Measurements from ENCODE around the gene CAMTA1. TPM values are rescaled to one million over a fixed set of nuclear protein-coding genes. Genes with fewer than 3 reads are reported as not detected.

The CAMTA1 gene
- total RNA-seq, 1 donor from 2014 or later = 72.4 TPM

DNA sequence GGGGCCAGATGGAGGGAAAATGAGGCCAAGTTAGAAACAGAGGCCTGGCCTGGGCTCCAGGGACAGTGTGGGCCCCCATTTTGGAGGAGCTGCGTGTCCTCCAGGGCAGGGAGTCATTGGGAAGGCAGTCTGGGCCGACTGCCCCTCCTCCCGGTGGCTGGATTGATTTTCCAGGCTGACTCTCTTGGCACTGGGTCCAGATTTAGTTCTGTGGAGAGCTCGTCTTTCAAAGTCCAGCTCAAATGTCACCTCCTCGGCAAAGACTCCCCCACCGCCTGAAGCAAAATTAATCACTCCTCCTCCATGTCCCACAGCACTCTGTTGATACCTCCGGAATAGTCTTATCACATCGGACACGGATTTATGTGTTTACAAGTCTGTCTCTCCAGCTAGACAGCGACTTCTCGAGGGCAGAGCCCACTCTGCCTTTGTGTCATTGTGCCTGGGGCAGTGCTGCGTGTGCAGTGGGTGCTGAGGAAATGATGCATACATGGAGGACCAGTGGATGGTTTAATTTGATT lies 175.1 kb downstream of the CAMTA1 start:
- intact Hi-C loops (cut with DNase I) = no loop called here
- ATAC-seq (no peak), DNase-seq (ENCODE audit: low spot score) (no peak)

DNA sequence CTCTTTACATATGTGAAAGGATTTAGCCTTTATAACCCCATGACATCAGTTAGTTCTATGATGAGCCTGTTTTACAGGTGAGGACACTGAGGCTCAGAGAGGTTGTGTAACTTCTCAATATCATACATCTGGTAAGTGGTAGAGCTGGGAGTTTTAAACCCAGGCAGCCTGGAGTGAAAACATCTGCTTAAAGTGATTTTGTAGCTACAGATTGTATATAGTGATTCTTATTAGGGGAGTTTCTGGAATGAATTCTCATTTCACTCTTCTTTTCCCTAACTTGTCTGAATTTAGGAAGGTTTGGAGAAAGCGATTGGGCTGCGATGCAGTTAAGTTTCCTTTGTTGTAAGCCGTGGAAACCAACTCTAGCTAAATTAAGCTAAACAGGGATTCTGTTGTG lies 175.6 kb downstream of the CAMTA1 start:
- DNase-seq (ENCODE audit: low spot score) (no peak), ATAC-seq (no peak)
- intact Hi-C loops (cut with DNase I) = no loop called here

DNA sequence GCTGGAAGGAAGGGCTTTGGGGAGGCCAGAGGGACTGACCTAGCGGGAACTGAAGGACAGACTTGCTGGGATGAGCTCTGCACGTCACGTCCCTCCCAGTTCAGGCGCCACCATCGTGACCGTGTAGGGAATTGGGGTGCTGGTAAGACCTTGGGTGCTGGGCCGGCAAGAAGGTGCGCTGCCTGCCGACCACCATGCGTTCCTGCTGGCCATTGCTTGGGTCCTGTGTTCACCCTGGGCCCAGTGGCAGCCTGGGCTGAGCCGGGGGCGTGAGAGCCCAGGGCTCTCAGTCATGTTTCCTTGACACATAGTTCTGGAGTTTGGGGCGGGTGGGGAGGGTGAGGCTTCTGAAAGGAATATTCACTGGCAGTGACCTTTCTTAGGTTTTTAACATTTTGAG lies 176.0 kb downstream of the CAMTA1 start:
- ATAC-seq (no peak), DNase-seq (ENCODE audit: low spot score) (no peak)
- intact Hi-C loops (cut with DNase I) = no loop called here

DNA sequence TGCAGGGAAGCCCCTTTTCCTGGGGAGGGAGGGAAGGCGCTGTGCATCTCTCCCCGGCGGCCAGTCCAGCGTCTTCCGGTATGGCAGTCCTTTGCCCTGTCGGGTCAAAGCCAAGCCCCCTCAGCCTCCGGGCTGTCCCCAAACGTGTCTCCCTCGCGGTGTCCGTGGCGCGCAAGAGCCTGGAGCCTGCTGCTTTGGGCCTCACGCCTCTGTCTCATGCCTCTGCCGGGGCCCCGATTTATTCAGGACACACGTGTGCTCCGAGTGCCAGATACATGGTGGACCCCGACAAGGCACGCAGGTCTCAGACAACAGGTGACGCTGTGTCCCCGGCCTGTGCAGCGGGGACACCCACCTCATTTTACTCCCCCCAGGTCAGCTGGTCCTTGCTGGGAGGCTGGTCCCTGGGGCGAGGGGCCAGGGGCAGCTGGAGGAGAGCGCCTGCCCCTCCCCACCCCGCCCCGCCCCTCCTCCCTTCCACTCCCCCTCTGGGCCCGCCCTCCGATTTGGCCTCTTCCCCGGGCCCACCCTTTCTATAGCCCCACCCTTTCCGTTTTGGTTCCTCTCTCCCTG lies 176.7 kb downstream of the CAMTA1 start:
- intact Hi-C loops (cut with DNase I) = no loop called here
- DNase-seq (ENCODE audit: low spot score) (no peak), ATAC-seq (peak; percentile 4)

DNA sequence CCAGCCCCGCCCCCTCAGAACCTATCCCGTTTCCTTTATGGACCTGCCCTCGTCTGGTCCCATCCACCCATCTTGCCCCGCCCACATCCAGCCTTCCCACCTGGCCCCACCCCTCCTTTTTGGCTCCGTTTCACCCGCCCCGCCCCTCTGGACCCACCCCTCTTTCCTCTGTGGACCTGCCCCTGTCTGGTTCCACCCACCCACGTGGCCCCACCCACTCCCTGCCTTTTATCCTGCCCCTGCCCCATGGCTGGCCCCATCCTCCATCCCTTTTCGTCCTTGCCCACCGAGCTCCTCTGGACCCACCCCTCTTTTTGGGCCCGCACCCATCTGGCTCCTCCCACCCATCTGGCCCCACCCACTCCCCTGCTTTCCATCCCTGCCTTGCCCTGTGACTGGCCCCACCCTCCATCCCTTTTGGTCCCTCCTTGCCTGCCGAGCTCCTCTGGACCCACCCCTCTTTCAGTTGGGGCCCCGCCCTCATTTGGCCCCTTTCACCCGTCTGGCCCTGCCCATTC lies 177.3 kb downstream of the CAMTA1 start:
- DNase-seq (ENCODE audit: low spot score) (peak; percentile 77), ATAC-seq (peak; percentile 59)
- intact Hi-C loops (cut with DNase I) = no loop called here

DNA sequence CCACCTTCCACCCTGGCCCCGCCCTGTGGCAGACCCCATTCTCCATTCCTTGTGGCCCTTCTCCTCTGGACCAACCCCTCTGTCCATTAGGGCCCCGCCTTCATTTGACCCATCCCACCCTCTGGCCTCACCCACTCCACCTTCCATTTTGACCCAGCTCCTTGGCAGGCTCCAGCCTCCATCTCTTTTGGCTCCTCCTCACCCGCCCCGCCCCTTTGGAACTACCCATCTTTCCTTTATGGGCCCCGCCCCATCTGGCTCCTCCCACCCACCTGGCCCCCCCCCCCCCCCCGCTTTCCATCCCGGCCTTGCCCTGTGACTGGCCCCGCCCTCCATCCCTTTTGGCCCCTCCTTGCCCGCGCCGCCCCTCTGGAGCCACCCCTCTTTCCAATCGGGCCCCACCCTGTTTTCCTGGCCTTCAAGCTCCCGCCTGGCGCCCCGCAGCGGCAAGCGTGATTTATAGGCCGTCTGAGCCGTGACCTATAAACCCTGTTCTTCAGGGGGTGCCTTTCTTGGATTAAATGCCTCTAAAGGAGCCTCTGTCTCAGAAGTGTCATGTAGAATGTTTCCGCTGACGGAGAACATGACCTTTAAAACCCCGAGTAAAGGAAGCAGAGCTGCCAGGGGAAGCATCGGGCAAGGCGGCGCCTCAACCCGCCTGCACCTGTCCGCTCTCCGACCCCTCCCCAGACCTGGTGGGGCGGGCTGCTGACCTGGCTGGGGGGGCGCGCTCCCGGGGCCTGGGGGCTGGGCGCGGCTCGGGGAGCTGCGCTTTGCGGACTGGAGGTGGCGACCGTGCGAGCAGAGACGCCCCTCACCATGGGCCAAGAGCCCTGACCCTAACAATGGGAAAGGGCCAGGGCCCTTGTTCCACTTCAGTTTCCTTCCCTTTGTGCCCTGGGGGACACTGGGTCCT lies 178.0 kb downstream of the CAMTA1 start:
- ATAC-seq (peak; percentile 55), DNase-seq (ENCODE audit: low spot score) (peak; percentile 76)
- intact Hi-C loops (cut with DNase I) = no loop called here

DNA sequence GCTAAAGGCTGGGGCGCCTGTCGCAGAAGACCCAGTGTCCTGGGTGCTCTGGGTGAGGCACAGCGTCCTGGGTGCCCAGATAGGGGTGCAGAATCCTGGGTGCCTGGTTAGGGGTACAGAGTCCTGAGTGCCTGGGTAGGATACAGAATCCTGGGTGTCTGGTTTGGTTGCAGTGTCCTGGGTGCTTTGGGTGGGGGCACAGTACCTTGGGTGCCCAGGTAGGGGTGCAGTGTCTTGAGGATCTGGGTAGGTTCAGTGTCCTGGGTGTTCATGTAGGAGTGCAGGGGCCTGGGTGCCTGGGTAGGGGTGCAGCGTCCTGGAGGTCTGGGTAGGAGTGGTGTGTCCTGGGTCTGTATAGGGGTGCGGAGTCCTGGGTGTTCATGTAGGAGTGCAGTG lies 178.7 kb downstream of the CAMTA1 start:
- DNase-seq (ENCODE audit: low spot score) = no peak
- ATAC-seq = no peak
- intact Hi-C loops (cut with DNase I) = no loop called here

DNA sequence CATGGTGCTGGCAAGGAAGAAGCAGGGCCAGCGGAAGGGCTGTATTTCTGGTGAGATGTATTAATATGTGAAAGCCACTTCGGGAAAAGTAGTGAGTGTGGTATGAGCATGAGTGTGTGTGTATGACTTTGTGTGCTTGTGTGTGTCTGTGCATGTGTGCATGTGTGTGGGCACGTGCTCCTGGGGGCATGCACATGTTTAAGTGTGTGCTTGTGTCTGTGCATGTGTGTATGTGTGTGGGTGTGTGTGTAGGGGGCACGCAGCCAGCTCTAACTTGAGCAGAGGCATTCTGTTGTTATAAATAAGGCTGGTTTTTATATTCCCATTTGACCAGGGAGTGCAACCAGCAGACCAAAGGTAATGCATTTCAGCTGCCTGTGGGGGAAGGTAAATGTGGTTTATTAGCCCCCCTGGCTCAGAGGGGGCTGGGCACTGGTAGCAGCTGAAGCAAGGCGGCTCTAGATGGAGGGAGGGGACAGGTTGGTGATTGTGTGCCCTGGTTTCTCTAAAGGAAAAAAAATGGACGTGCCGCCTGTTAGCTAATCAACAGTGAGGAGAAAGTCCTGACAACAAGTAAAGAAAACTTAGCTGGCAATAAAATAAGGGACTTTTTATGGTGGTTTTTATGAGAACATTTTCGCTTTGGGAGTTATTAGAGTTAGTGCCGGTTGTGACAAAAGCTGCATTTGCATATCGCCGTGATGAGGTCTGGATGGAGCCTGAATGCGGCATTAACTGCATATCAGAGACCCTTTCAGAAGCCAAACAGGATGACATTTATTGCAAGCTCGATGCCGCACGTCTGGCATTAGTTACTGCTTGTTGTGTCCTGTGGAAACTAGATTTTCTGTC lies 180.1 kb downstream of the CAMTA1 start:
- no peak for ATAC-seq
- no peak for DNase-seq (ENCODE audit: low spot score)
- intact Hi-C loops (cut with DNase I) = no loop called here

DNA sequence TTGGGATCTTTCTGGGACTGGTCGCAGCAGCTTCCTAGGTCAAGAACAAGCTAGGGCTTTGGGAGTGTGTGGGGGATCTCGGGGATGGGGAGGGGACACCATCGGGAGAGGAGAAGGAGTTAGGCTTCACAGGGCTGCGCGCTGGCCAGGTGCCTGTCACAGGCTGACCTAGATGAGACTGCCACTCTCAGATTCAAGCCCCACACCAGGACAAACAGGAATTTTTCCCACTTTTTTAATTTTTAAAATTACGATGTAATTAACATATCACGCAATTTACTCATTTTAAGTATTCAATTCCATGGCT lies 180.6 kb downstream of the CAMTA1 start:
- DNase-seq (ENCODE audit: low spot score) (no peak), ATAC-seq (no peak)
- intact Hi-C loops (cut with DNase I) = no loop called here

DNA sequence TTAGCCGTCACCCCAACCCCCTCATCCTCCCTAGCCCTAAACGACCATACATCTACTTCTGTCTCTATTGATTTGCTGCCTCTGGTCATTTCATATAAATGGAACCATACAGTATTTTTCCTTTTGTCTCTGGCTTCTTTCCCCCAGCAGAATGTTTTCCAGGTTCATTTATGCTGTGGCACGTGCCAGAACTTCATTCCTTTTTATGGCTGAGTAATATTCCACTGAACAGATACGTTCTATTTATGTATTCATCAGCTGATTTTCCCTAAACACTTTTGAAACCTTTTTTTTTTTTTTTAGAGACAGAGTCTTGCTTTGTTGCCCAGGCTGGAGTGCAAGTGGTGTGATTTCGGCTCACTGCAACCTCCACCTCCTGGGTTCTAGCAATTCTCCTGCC lies 181.1 kb downstream of the CAMTA1 start:
- intact Hi-C loops (cut with DNase I) = no loop called here
- no peak for DNase-seq (ENCODE audit: low spot score)
- no peak for ATAC-seq

DNA sequence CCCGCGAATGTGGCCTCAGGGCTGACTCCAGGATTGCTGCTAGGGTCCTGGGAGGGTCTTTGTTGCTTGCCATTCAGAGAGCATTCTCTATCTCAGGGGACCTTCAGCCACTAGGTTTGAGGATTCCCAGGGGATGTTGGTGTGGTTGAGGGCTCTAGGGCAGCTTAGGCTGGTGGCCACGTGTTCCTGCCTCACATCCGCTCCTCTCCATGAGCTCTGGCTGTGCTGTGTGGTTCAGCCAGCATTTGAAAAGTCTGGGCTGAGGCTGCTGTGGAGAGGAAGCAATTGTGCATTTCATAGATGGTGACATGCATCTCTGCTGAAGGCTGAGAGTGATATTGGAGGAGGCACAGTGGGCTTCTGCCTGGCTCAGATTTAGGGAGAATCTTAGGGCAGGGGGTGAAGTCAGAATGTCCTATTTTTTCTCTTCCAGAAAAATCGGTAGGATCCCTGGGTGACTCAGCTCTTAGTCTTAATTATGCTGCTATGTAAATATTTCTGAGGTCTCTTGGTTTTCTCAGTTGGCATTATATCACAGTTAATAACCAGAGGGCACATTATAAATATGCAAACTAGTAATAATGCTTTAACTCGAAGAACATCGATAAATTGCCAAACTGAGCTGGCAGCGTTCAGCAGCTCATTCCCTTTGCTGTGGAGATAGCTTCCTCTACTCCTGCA lies 182.3 kb downstream of the CAMTA1 start:
- ATAC-seq (no peak), DNase-seq (ENCODE audit: low spot score) (no peak)
- intact Hi-C loops (cut with DNase I) = no loop called here

DNA sequence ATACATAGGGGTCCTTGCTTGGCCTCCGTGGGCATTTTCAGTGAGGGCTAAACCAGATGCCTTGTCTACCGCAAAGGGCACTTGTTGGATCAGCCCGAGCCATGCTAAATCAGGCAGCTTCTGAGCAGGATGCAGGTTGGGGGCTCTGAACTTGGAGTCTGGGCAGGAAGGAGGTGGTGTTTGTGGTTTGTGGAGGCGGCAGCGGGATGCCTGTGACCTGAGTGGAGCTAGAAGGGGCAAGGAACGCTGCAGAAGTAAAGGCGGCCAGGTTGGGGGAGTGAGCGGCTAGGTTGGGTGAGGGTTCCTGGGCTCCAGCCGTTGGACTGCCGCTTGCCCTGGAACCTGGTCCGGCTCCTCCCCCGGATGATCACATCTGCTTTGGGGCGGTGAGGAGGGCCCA lies 183.9 kb downstream of the CAMTA1 start:
- DNase-seq (ENCODE audit: low spot score) = no peak
- ATAC-seq = no peak

DNA sequence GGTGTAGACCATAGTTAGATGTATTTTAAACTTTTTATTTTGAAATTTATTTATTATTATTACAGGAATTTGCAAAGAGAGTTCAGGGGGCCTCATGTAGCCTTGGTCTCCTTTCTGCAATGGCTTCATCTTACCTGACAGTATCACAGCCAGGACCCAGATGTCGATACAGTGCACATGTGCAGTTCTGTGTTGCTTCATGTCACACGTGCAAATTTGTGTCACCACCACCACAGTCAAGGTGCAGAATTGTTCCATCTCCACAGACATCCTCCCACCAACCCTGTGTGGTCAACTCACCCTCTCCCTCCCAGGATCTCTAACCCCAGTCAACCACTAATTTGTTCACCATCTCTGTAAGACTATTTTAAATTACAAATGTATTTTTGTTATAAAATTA lies 184.5 kb downstream of the CAMTA1 start:
- DNase-seq (ENCODE audit: low spot score) = no peak
- ATAC-seq = no peak
- intact Hi-C loops (cut with DNase I) = no loop called here

More for the DNA sequence above, 183.9 kb downstream of the CAMTA1 start:
- intact Hi-C loops (cut with DNase I) = no loop called here

DNA sequence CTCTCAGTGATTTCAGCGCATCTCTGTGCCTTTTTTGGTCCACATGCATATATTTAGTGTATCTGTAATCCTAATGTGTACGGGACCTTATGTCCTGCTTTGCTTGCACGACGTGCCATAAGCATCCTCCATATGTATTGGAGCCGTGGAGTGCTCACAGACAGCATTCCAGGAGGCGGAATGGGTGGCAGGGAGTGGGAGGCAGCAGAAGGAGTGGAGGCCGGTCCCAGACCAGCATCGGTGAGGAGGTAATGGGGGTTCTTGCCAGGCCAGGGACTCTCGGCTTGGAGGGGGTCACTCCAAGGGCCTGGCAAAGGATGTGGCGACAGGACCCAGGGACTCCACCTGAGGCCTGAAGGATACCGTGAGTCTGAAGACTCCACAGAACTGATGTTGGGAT lies 185.0 kb downstream of the CAMTA1 start:
- DNase-seq (ENCODE audit: low spot score) (no peak), ATAC-seq (no peak)
- intact Hi-C loops (cut with DNase I) = no loop called here

DNA sequence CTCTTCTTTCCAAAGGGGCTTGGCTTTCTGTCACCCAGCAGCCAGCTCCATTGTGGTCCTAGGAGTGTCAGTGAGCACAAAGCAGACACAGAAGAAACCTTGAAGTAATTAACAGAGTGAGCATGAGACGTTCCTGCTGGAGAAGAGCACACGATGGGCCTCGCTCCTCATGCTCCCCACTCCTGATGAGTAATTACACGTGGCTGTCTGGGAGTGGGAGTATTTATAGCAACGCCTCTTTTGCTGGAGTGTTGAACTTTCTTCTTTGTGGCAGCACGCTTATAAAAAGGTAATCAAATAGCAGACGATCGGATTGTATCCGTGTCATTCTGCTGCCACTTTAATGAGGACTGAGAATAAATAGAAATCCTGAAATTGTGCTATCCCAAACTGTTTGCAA lies 185.8 kb downstream of the CAMTA1 start:
- no peak for DNase-seq (ENCODE audit: low spot score)
- intact Hi-C loops (cut with DNase I) = no loop called here
- ATAC-seq = no peak

DNA sequence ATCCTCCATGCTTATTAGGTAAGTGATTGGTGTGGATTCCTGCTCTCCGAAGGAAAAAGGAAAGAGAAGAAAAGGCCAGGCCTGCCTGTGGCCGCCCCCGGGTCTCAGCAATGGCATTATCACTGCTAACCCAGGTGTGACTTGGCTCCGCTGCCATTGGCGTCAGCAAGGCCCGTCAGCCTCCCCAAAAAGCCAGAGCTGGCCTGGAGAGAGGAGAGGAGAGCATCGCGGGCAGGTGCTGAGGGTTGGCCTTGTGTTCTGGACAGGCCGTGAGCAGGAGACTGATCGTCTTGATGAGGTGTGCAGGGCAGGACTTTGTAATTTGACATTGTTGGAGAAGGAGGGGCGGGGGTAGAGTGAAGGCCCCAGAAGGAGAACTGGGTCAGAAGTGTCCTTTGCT lies 186.4 kb downstream of the CAMTA1 start:
- DNase-seq (ENCODE audit: low spot score) (no peak), ATAC-seq (no peak)
- intact Hi-C loops (cut with DNase I) = no loop called here

DNA sequence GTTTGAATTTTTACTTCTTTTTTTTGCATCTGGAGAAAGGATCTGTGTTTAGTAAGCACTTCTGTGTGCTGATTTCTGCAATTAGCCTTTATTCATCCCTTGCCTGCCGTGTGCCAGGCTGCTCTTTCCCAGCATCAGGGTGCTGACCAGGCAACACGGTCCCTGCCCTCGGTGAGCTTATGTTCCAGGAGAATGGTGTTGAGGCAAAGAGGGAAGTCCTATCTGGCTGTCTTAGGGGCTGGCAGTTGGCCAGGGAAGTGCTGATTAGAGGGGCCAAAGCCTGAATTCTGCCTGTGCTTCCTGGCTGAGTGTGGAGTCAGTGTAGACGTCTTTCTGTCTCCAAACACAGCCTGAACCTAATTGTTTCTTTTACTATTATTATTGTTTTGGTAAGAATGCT lies 187.1 kb downstream of the CAMTA1 start:
- DNase-seq (ENCODE audit: low spot score) = no peak
- intact Hi-C loops (cut with DNase I) = no loop called here
- ATAC-seq = no peak

DNA sequence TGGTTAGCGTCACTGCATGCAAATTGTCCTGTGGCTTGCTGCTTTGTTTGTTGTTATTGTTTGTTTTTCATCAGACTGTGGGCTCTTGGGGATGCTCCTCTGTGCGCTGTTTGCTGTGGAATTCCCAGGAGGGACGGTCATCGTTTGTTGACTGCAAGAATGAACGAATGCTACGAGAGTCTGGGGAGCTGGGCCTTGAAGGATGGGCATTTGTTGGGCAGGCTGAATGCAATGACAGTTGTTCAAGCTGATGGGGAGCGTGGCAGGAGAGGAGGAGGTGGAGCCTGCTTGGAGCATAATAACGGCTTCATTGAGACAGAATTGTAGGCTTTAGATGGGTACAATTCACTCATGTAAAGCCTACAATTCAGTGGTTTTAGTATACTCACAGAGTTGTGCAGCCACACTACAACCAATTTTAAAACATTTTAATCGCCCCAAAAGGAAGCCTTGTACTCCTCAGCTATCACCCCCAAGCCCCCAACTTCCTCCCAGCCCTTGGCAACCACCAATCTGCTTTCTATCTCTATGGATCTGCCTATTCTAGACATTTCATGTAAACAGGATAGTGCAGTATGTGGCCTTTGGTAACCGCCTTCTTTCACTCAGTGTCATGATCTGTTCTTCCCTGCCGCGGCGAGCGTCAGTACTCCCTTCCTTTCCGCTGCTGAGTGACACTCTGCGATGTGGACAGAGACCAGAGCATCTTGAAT lies 190.2 kb downstream of the CAMTA1 start:
- ATAC-seq (no peak), DNase-seq (ENCODE audit: low spot score) (no peak)
- intact Hi-C loops (cut with DNase I) = no loop called here

DNA sequence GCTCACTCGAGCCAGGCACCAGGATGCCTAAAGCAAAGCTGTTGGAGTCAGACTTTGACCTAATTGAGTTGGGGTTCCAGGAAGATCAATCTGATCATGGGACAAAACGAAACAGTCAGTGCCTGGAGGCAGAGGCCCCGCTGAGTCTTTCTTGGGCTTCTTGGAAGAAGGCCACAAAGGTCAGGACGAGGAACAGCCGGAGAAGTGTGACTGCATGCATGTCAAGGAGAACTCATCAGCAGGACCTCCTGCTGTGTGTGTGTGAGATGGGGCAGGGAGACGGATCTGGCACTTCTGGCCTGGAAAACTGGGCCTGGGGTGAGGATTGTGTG lies 190.8 kb downstream of the CAMTA1 start:
- intact Hi-C loops (cut with DNase I) = no loop called here
- DNase-seq (ENCODE audit: low spot score) (no peak), ATAC-seq (no peak)

Data from sciatic nerve (tissue), 2 donors.